ENCODE data around the gene RBM33. TPM values are rescaled to one million over a fixed set of nuclear protein-coding genes. Genes with fewer than 3 reads are reported as not detected.

RBM33 gene
- total and polyA plus RNA-seq, 10 donors: 9.7 to 109 (median 90.0) TPM

GRCh38 chr7:155762036-155762435 lies 117.6 kb downstream of the RBM33 start:
- Histone ChIP-seq H3K9me3 (no peaks in the 10 kb centered on the region), H3K4me1 (peaks cover 12 to 67% (median 45%) of the 10 kb centered on the region in 6 donors), H3K36me3 (peaks cover 0 to 73% (median 31%) of the 10 kb centered on the region in 6 donors), H3K4me3 (no peak overlapping the region), H3K27ac (peak overlapping the region in 4 of 8 donors; percentile 23 to 61 (median 43)), H3K27me3 (replicated peaks in 1 of 7) (no peaks in the 10 kb centered on the region)
- TF ChIP-seq POLR2A (IDR thresholded peaks at IDR 0.05): no peak
- TF ChIP-seq CTCF (IDR thresholded peaks at IDR 0.05 in 8 of 11, conservative IDR thresholded peaks at IDR 0.05 in 3 of 11): no peak
- no peak for TF ChIP-seq POLR2AphosphoS5 (IDR thresholded peaks at IDR 0.05)
- intact Hi-C loops (cut with DNase I; ENCODE audit: low total_unique reads): no loop called here
- 90 to 93% (median 91%) methylated on average over 4 of the region's 4 CpGs for WGBS, 5 donors
- no peak for DNase-seq

DNA sequence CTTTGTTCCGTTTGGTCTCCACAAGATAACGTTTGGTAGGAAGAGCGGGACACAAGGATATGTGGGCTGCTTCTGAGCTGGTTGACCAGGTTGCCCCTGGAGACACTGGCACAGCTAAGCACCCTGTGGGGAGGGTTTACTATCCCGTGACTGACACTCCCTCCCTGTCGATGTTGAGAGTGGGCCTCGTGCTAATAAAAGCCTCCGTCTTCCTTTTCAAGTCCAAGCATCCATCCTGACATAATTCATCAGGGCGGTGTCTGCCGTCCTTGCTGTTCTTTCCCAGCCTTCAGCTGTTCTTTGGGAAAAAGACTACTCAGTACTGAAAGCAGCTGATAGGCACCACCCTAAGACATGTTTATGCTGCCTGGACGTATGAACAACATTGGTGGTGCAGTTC lies 118.2 kb downstream of the RBM33 start:
- WGBS, 5 donors: 79 to 85% (median 83%) methylated on average over 10 of the region's 10 CpGs
- Histone ChIP-seq H3K27me3 (replicated peaks in 1 of 7) (no peaks in the 10 kb centered on the region), H3K36me3 (peaks cover 0 to 74% (median 37%) of the 10 kb centered on the region in 6 donors), H3K4me1 (peaks cover 12 to 62% (median 45%) of the 10 kb centered on the region in 6 donors), H3K4me3 (no peak overlapping the region), H3K9me3 (no peaks in the 10 kb centered on the region), H3K27ac (peak overlapping the region in 1 of 8 donors; percentile 61)
- intact Hi-C loops (cut with DNase I; ENCODE audit: low total_unique reads): no loop called here
- DNase-seq: no peak
- TF ChIP-seq POLR2AphosphoS5 (IDR thresholded peaks at IDR 0.05) (no peak), POLR2A (IDR thresholded peaks at IDR 0.05) (no peak)

DNA sequence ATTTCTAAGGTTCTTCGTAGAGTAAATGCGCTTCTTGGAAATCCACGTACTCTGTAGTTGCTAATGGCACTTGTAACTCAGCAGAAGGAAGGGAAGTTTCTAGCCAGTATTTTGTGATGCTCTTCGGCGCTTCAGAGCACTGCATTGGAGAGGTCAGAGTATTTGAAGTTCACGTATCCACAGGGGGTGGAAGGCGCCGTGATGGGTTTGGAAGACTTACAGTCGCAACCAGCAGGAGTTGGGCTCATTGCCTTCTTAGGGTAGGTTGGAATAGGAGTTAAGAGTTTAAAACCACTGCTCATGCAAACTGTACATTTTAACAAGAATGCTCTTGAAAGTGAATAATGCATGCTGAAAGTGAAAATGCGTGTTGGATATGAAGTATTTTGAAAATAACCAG lies 118.7 kb downstream of the RBM33 start:
- DNase-seq: no peak
- Histone ChIP-seq H3K36me3 (peaks cover 0 to 74% (median 39%) of the 10 kb centered on the region in 6 donors), H3K4me1 (peaks cover 12 to 64% (median 45%) of the 10 kb centered on the region in 6 donors), H3K4me3 (no peak overlapping the region), H3K9me3 (no peaks in the 10 kb centered on the region), H3K27me3 (replicated peaks in 1 of 7) (no peaks in the 10 kb centered on the region), H3K27ac (peak overlapping the region in 3 of 8 donors; percentile 60 to 86 (median 76))
- intact Hi-C loops (cut with DNase I; ENCODE audit: low total_unique reads): no loop called here
- 89 to 98% (median 92%) methylated on average over 10 of the region's 10 CpGs for WGBS, 5 donors
- TF ChIP-seq CTCF (IDR thresholded peaks at IDR 0.05 in 8 of 11, conservative IDR thresholded peaks at IDR 0.05 in 3 of 11) (no peak), POLR2AphosphoS5 (IDR thresholded peaks at IDR 0.05) (no peak), POLR2A (IDR thresholded peaks at IDR 0.05) (no peak)

DNA sequence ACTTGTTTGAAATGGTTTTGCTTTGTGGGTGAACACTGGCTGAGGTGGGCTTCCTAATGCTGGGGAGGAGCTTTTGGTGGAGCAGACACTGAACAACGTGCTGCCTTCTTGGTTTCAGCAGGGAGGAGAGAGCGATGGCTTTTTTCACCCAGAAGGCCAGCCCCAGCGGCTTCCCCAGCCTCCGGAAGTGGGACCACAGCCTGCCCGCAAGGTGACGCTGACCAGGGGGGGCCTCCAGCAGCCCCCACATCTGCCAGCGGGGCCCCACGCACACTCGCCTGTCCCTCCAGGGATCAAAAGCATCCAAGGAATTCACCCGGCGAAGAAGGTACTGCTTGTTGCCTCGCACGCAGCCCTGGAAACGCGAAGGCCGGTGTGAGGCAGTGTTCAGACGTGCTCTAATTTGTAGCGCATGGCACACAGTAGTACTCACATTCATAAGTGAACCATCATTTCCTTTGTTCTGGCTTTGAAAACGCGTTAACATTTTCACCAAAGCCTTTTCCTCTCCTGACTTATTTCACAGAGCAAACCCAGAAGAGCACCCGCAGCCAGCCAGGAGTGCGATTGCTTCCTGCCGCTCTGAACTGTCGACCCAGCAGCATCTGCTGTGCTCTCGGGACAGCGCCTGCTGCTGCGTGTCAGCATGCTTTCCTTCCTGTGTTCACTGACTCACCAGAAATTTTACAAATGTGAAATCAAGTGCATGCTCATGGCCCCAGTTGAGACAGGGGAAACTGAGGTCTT lies 119.4 kb downstream of the RBM33 start:
- Histone ChIP-seq H3K27ac (peak overlapping the region; percentile 48 to 86 (median 66)), H3K36me3 (peaks cover 0 to 71% (median 40%) of the 10 kb centered on the region in 6 donors), H3K4me1 (peaks cover 12 to 70% (median 45%) of the 10 kb centered on the region in 6 donors), H3K9me3 (no peaks in the 10 kb centered on the region), H3K4me3 (peak overlapping the region in 1 of 8 donors; percentile 51), H3K27me3 (replicated peaks in 1 of 7) (no peaks in the 10 kb centered on the region)
- peak; percentile 67 to 73 (median 68) for TF ChIP-seq POLR2AphosphoS5 (IDR thresholded peaks at IDR 0.05)
- no peak for TF ChIP-seq POLR2A (IDR thresholded peaks at IDR 0.05)
- no peak for TF ChIP-seq CTCF (IDR thresholded peaks at IDR 0.05 in 8 of 11, conservative IDR thresholded peaks at IDR 0.05 in 3 of 11)
- 18 to 32% (median 19%) methylated on average over 27 of the region's 27 CpGs for WGBS, 5 donors
- intact Hi-C loops (cut with DNase I; ENCODE audit: low total_unique reads): no loop called here
- DNase-seq: peak; percentile 86
